Measurements from ENCODE around the gene RRP8. TPM values are rescaled to one million over a fixed set of nuclear protein-coding genes. Genes with fewer than 3 reads are reported as not detected.
A peak's percentile ranks its signal among the peaks of the same experiment; 100 is the strongest.

The RRP8 gene
- total RNA-seq, 1 donor from 2014 or later = 14.6 TPM

- Mint-ChIP-seq H3K4me1 (ENCODE audit: unreplicated experiment) (peaks cover 4% of the 10 kb centered on the region), H3K27ac (ENCODE audit: unreplicated experiment) (no peak overlapping the region), H3K36me3 (ENCODE audit: low read depth, unreplicated experiment) (peaks cover 13% of the 10 kb centered on the region), H3K27me3 (ENCODE audit: unreplicated experiment) (peaks cover 8% of the 10 kb centered on the region), H3K4me3 (ENCODE audit: unreplicated experiment) (no peak overlapping the region), H3K9me3 (ENCODE audit: unreplicated experiment) (no peaks in the 10 kb centered on the region)
- DNase-seq (ENCODE audit: low spot score) = no peak
- TF ChIP-seq CTCF (IDR thresholded peaks at IDR 0.05; ENCODE audit: unreplicated experiment) = no peak
Observed at GRCh38 chr11:6621711-6622211, 18.3 kb upstream of the RRP8 start.

- no peak overlapping the region for H3K4me3 Mint-ChIP-seq (ENCODE audit: unreplicated experiment)
- no peaks in the 10 kb centered on the region for H3K9me3 Mint-ChIP-seq (ENCODE audit: unreplicated experiment)
- H3K27ac Mint-ChIP-seq (ENCODE audit: unreplicated experiment) = no peak overlapping the region
- no peaks in the 10 kb centered on the region for H3K4me1 Mint-ChIP-seq (ENCODE audit: unreplicated experiment)
- H3K27me3 Mint-ChIP-seq (ENCODE audit: unreplicated experiment) = peaks cover 8% of the 10 kb centered on the region
- DNase-seq (ENCODE audit: low spot score) = no peak
- no peak for TF ChIP-seq CTCF (IDR thresholded peaks at IDR 0.05; ENCODE audit: unreplicated experiment)
- H3K36me3 Mint-ChIP-seq (ENCODE audit: low read depth, unreplicated experiment) = peaks cover 12% of the 10 kb centered on the region
Observed at GRCh38 chr11:6620636-6621035, 17.2 kb upstream of the RRP8 start.

- no peaks in the 10 kb centered on the region for H3K4me1 Mint-ChIP-seq (ENCODE audit: unreplicated experiment)
- no peak for TF ChIP-seq CTCF (IDR thresholded peaks at IDR 0.05; ENCODE audit: unreplicated experiment)
- no peak within 1 kb of the TSS for H3K4me3 Mint-ChIP-seq (ENCODE audit: unreplicated experiment)
- DNase-seq (ENCODE audit: low spot score) = peak; percentile 83
- H3K36me3 Mint-ChIP-seq (ENCODE audit: low read depth, unreplicated experiment) = peaks cover 15% of the 10 kb centered on the region
- H3K27me3 Mint-ChIP-seq (ENCODE audit: unreplicated experiment) = peaks cover 6% of the 10 kb centered on the region
- H3K27ac Mint-ChIP-seq (ENCODE audit: unreplicated experiment) = no peak within 1 kb of the TSS
- H3K9me3 Mint-ChIP-seq (ENCODE audit: unreplicated experiment) = no peaks in the 10 kb centered on the region
Observed at GRCh38 chr11:6619004-6619745, 15.8 kb upstream of the RRP8 start, which contains the start of gene TPP1. TPP1 (minus strand) TSS chr11:6619422; CDS start chr11:6619400, 22 bp downstream.

GRCh38 chr11:6618117-6619003 lies 14.9 kb upstream of the RRP8 start:
- TF ChIP-seq CTCF (IDR thresholded peaks at IDR 0.05; ENCODE audit: unreplicated experiment) = no peak
- H3K27me3 Mint-ChIP-seq (ENCODE audit: unreplicated experiment) = peaks cover 6% of the 10 kb centered on the region
- peak overlapping the region; percentile 40 for H3K27ac Mint-ChIP-seq (ENCODE audit: unreplicated experiment)
- H3K9me3 Mint-ChIP-seq (ENCODE audit: unreplicated experiment) = no peaks in the 10 kb centered on the region
- H3K4me1 Mint-ChIP-seq (ENCODE audit: unreplicated experiment) = no peaks in the 10 kb centered on the region
- no peak for DNase-seq (ENCODE audit: low spot score)
- H3K4me3 Mint-ChIP-seq (ENCODE audit: unreplicated experiment) = no peak overlapping the region
- H3K36me3 Mint-ChIP-seq (ENCODE audit: low read depth, unreplicated experiment) = peaks cover 13% of the 10 kb centered on the region
